Ishikawa (cell line): Measurements from ENCODE around the gene UCHL3.

Source experiments
- CEBPB ChIP-seq: IDR thresholded peaks from 2 replicates; pipeline ENCODE4 v1.6.1; 2012
- CREB1 ChIP-seq: IDR thresholded peaks from 2 replicates; pipeline ENCODE4 v1.6.1; 2012; ENCODE audit warnings: low read depth
- EGR1 ChIP-seq: IDR thresholded peaks from 2 replicates; pipeline ENCODE4 v1.6.1; 2012
- EP300 ChIP-seq: IDR thresholded peaks from 2 replicates; pipeline ENCODE4 v1.6.1; 2012; ENCODE audit warnings: borderline replicate concordance
- FOXM1 ChIP-seq: IDR thresholded peaks from 2 replicates; pipeline ENCODE4 v1.6.1; 2012; ENCODE audit warnings: low read depth, borderline replicate concordance
- MAX ChIP-seq: IDR thresholded peaks from 2 replicates; pipeline ENCODE4 v1.6.1; 2012
- RAD21 ChIP-seq: IDR thresholded peaks from 2 replicates; pipeline ENCODE4 v1.6.1; 2012; ENCODE audit warnings: low read depth
- REST ChIP-seq: IDR thresholded peaks from 2 replicates; pipeline ENCODE4 v1.6.1; 2012; ENCODE audit warnings: low read depth, mild to moderate bottlenecking
- TAF1 ChIP-seq: IDR thresholded peaks from 2 replicates; pipeline ENCODE4 v1.6.1; 2012; ENCODE audit warnings: low read depth, mild to moderate bottlenecking
- TCF12 ChIP-seq: IDR thresholded peaks from 2 replicates; pipeline ENCODE4 v1.6.1; 2012; ENCODE audit warnings: low read depth
- USF1 ChIP-seq: IDR thresholded peaks from 2 replicates; pipeline ENCODE4 v1.6.1; 2012
- YY1 ChIP-seq: IDR thresholded peaks from 2 replicates; pipeline ENCODE4 v1.6.1; 2012; ENCODE audit warnings: low read depth
- ZBTB7A ChIP-seq: IDR thresholded peaks from 2 replicates; pipeline ENCODE4 v1.6.1; 2012; ENCODE audit warnings: low read depth

GRCh38 chr13:75643182-75643581 lies 93.6 kb downstream of the UCHL3 start:
- TF ChIP-seq TAF1, result no peak
- TF ChIP-seq MAX, result no peak
- no peak for TF ChIP-seq REST
- no peak for TF ChIP-seq EP300
- TF ChIP-seq YY1, result no peak
- TF ChIP-seq ZBTB7A, result no peak
- no peak for TF ChIP-seq USF1
- TF ChIP-seq CREB1, result no peak
- TF ChIP-seq FOXM1, result no peak
- no peak for TF ChIP-seq RAD21
- TF ChIP-seq EGR1, result no peak
- TF ChIP-seq CEBPB, result no peak
- no peak for TF ChIP-seq TCF12
